Activated B cell treated with CpG ODN at 0.5 μM for 24 hours (primary cell): ENCODE data around the gene SYT9. TPM values are rescaled to one million over a fixed set of nuclear protein-coding genes. Genes with fewer than 3 reads are reported as not detected.
A peak's percentile ranks its signal among the peaks of the same experiment; 100 is the strongest.

Experiments used
- ATAC-seq: fragments of 200-7000 bp; cut with Tn5 transposase; one replicate; pipeline ENCODE4 v1.10.0; 2021; ENCODE audit warnings: low read depth, mild to moderate bottlenecking, moderate library complexity
- CTCF ChIA-PET: fragments of 350-600 bp; sonication (Branson Sonifier 250); formaldehyde crosslinking; loops from one replicate; lab custom pipeline; 2021; ENCODE audit warnings: antibody characterized with exemption; lab: Charles Lee
- POLR2A ChIA-PET: fragments of 350-600 bp; sonication (Branson Sonifier 250); formaldehyde crosslinking; loops from one replicate; lab custom pipeline; 2021; ENCODE audit warnings: antibody characterized with exemption; lab: Charles Lee
- DNase-seq: peaks from one replicate; pipeline ENCODE4 v3.0.0; 2022
- H3K27ac Mint-ChIP-seq: one replicate; pipeline ENCODE4 v1.8.0; 2020; ENCODE audit warnings: mixed read lengths
- H3K27me3 Mint-ChIP-seq: one replicate; pipeline ENCODE4 v1.8.0; 2021; ENCODE audit warnings: mixed read lengths
- H3K36me3 Mint-ChIP-seq: one replicate; pipeline ENCODE4 v1.8.0; 2021; ENCODE audit warnings: low read depth, mixed read lengths
- H3K4me1 Mint-ChIP-seq: one replicate; pipeline ENCODE4 v1.8.0; 2021; ENCODE audit warnings: mixed read lengths
- H3K4me3 Mint-ChIP-seq: one replicate; pipeline ENCODE4 v1.8.0; 2020; ENCODE audit warnings: mild to moderate bottlenecking, mixed read lengths
- H3K9me3 Mint-ChIP-seq: one replicate; pipeline ENCODE4 v1.8.0; 2020; ENCODE audit warnings: mixed read lengths
- intact Hi-C: fragments of 100-400 bp; cut with micrococcal nuclease; formaldehyde crosslinking; loops from one replicate; pipeline ENCODE4 v1.15.1; 2024
- total RNA-seq: library from RNA; stranded (reverse); gene quantifications from 2 replicates; pipeline ENCODE4 v1.2.3, GENCODE V29; 2022
- TF ChIP-seq, protein P1 (sequence below): fragments of 200-600 bp; IDR thresholded peaks from one replicate; pipeline ENCODE4 v1.8.0; 2022; ENCODE audit warnings: antibody characterized with exemption, mild to moderate bottlenecking

The SYT9 gene
- total RNA-seq, 1 donor from 2014 or later = not detected

- intact Hi-C loops = loop anchor here (10.0 kb wide), 1 partner anchor 1026 kb away; no protein-coding TSS in a partner anchor
- Mint-ChIP-seq H3K4me3 (no peak overlapping the region), H3K27ac (no peak overlapping the region), H3K9me3 (no peaks in the 10 kb centered on the region), H3K36me3 (peaks cover 8% of the 10 kb centered on the region), H3K27me3 (no peaks in the 10 kb centered on the region), H3K4me1 (peaks cover 37% of the 10 kb centered on the region)
- ChIA-PET CTCF (interaction anchor here (1.6 kb wide), 1 partner anchor 22 kb away, joined by 5 read pairs; no protein-coding TSS in a partner anchor), POLR2A (interaction anchor here (0.6 to 1.6 kb wide), 3 partner anchors 10 to 35 kb away, joined by 3 to 4 read pairs (median 4); partner anchors contain the start of gene PPFIBP2)
- TF ChIP-seq, protein P1, sequence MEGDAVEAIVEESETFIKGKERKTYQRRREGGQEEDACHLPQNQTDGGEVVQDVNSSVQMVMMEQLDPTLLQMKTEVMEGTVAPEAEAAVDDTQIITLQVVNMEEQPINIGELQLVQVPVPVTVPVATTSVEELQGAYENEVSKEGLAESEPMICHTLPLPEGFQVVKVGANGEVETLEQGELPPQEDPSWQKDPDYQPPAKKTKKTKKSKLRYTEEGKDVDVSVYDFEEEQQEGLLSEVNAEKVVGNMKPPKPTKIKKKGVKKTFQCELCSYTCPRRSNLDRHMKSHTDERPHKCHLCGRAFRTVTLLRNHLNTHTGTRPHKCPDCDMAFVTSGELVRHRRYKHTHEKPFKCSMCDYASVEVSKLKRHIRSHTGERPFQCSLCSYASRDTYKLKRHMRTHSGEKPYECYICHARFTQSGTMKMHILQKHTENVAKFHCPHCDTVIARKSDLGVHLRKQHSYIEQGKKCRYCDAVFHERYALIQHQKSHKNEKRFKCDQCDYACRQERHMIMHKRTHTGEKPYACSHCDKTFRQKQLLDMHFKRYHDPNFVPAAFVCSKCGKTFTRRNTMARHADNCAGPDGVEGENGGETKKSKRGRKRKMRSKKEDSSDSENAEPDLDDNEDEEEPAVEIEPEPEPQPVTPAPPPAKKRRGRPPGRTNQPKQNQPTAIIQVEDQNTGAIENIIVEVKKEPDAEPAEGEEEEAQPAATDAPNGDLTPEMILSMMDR = no peak
- DNase-seq = no peak
- ATAC-seq = no peak
Observed at GRCh38 chr11:7490535-7490934, 238.8 kb downstream of the SYT9 start.

- Mint-ChIP-seq H3K27ac (no peak overlapping the region), H3K36me3 (peaks cover 8% of the 10 kb centered on the region), H3K4me1 (peaks cover 55% of the 10 kb centered on the region), H3K27me3 (no peaks in the 10 kb centered on the region), H3K9me3 (no peaks in the 10 kb centered on the region), H3K4me3 (no peak overlapping the region)
- intact Hi-C loops = loop anchor here (10.0 kb wide), 1 partner anchor 1027 kb away; no protein-coding TSS in a partner anchor
- DNase-seq (no peak), ATAC-seq (no peak)
- ChIA-PET POLR2A (no interaction called here), CTCF (no interaction called here)
- TF ChIP-seq, protein P1 = no peak
Observed at GRCh38 chr11:7492253-7492652, 240.5 kb downstream of the SYT9 start.

- Mint-ChIP-seq H3K27ac (peak overlapping the region; percentile 8), H3K36me3 (peaks cover 5% of the 10 kb centered on the region), H3K9me3 (no peaks in the 10 kb centered on the region), H3K4me3 (no peak overlapping the region), H3K27me3 (no peaks in the 10 kb centered on the region), H3K4me1 (peaks cover 69% of the 10 kb centered on the region)
- intact Hi-C loops = loop anchor here (10.0 kb wide), 1 partner anchor 1029 kb away; no protein-coding TSS in a partner anchor
- ATAC-seq (no peak), DNase-seq (no peak)
- ChIA-PET POLR2A (interaction anchor here (0.7 to 1.7 kb wide), 6 partner anchors 8 to 51 kb away, joined by 3 to 6 read pairs (median 4); partner anchors contain the start of genes OLFML1 and PPFIBP2), CTCF (interaction anchor here (0.8 to 0.9 kb wide), 2 partner anchors 19 to 52 kb away, joined by 3 read pairs; no protein-coding TSS in a partner anchor)
- TF ChIP-seq, protein P1 = no peak
Observed at GRCh38 chr11:7493670-7494069, 242.0 kb downstream of the SYT9 start.

DNA sequence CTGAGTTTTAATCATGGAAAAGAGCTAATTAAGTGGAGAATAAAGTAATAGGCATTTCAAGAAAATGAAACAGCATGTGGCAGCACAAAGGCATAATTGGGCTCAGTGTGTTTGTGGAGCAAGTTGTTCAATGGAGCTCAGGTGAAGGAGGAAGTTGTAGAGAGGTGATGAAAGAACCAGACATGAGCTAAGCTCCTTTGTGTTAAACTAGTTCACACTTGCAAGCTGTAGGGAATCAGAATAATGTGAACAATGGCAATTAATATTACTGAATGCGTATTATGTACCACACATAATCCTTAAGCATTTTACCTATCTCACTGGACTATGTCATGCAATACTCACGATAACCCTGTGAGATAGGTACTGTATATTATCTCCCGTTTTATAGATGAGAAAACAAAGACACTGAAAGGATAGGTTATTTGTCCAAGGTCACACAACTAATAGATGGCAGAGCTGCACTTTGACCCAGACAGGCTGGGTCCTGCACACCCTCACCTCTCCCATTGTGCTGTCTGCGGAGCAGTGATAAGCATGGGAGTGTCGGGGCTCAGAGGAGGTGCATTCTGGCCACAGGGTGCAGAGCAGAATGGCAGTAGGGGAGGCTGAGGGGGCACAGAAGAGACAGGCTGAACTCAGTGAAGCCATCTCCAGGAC lies 242.5 kb downstream of the SYT9 start:
- Mint-ChIP-seq H3K27ac (peak overlapping the region; percentile 50), H3K4me1 (peaks cover 74% of the 10 kb centered on the region), H3K9me3 (no peaks in the 10 kb centered on the region), H3K27me3 (no peaks in the 10 kb centered on the region), H3K4me3 (no peak overlapping the region), H3K36me3 (peaks cover 3% of the 10 kb centered on the region)
- ATAC-seq (no peak), DNase-seq (no peak)
- TF ChIP-seq, protein P1 = no peak
- intact Hi-C loops = loop anchor here (10.0 kb wide), 1 partner anchor 1029 kb away; no protein-coding TSS in a partner anchor
- ChIA-PET POLR2A (interaction anchor here (0.7 to 3.5 kb wide), 7 partner anchors 9 to 52 kb away, joined by 3 to 28 read pairs (median 4); partner anchors contain the start of genes OLFML1 and PPFIBP2), CTCF (interaction anchor here (0.8 to 0.9 kb wide), 2 partner anchors 19 to 52 kb away, joined by 3 read pairs; no protein-coding TSS in a partner anchor)
